Neuronal stem cell (in vitro differentiated cells): ENCODE results near the gene CALML4.

ENCODE experiments used
- DNase-seq: peaks from one replicate; pipeline ENCODE4 v3.0.0-alpha.2; 2013; ENCODE audit warnings: low spot score
- H2AFZ ChIP-seq: one replicate; pipeline ENCODE4 v1.6.1; 2013; ENCODE audit warnings: mild to moderate bottlenecking, low read length, inconsistent platforms
- H2AK5ac ChIP-seq: 2 replicates; pipeline ENCODE4 v1.6.1; 2013; ENCODE audit warnings: low read depth, mild to moderate bottlenecking, inconsistent platforms, low read length, moderate library complexity, mixed read lengths
- H2BK120ac ChIP-seq: 2 replicates; pipeline ENCODE4 v1.6.1; 2013; ENCODE audit warnings: low read depth, mild to moderate bottlenecking, inconsistent platforms, low read length, moderate library complexity, mixed read lengths
- H2BK12ac ChIP-seq: one replicate; pipeline ENCODE4 v1.6.1; 2013; ENCODE audit warnings: low read length, inconsistent platforms
- H2BK15ac ChIP-seq: 2 replicates; pipeline ENCODE4 v1.6.1; 2013; ENCODE audit warnings: mild to moderate bottlenecking, low read length, inconsistent platforms, mixed read lengths
- H2BK5ac ChIP-seq: one replicate; pipeline ENCODE4 v1.6.1; 2013; ENCODE audit warnings: inconsistent platforms, mild to moderate bottlenecking, low read length, moderate library complexity
- H3K14ac ChIP-seq: one replicate; pipeline ENCODE4 v1.6.1; 2013; ENCODE audit warnings: low read length, inconsistent platforms
- H3K18ac ChIP-seq: 2 replicates; pipeline ENCODE4 v1.6.1; 2013; ENCODE audit warnings: low read length, inconsistent platforms
- H3K23ac ChIP-seq: 2 replicates; pipeline ENCODE4 v1.6.1; 2013; ENCODE audit warnings: low read depth, mild to moderate bottlenecking, mixed read lengths, low read length, inconsistent platforms; ENCODE audit not compliant: poor library complexity
- H3K27ac ChIP-seq: replicated peaks from 3 replicates; pipeline ENCODE4 v1.5.1; 2013; ENCODE audit warnings: low read length, inconsistent platforms
- H3K27me3 ChIP-seq, 3 experiments: 2 replicates each; pipeline ENCODE4 v1.6.1; 2013; ENCODE audit warnings: low read length in 3 of 3, mild to moderate bottlenecking in 2 of 3, inconsistent platforms in 1 of 3, low read depth in 1 of 3, mixed read lengths in 1 of 3, moderate library complexity in 1 of 3; ENCODE audit not compliant: control insufficient read depth in 3 of 3, insufficient read depth in 3 of 3
- H3K36me3 ChIP-seq, 2 donors: replicated peaks in 1 of 2; 2 replicates each; pipeline ENCODE4 v1.6.1; 2013; ENCODE audit warnings: low read length in 2 of 2; ENCODE audit not compliant: control insufficient read depth in 2 of 2, insufficient read depth in 2 of 2
- H3K4ac ChIP-seq: 2 replicates; pipeline ENCODE4 v1.6.1; 2013; ENCODE audit warnings: inconsistent platforms, mild to moderate bottlenecking, low read length, moderate library complexity
- H3K4me1 ChIP-seq, 2 donors: 1 replicate in 1 of 2; 2 replicates in 1 of 2; pipeline ENCODE4 v1.6.1; 2013; ENCODE audit warnings: low read length in 2 of 2, low read depth in 1 of 2; ENCODE audit not compliant: control insufficient read depth in 2 of 2, insufficient read depth in 1 of 2
- H3K4me2 ChIP-seq: one replicate; pipeline ENCODE4 v1.6.1; 2013; ENCODE audit warnings: mild to moderate bottlenecking, low read length, inconsistent platforms; ENCODE audit not compliant: insufficient read depth, poor library complexity, severe bottlenecking
- H3K4me3 ChIP-seq, 2 donors: 2 replicates each; pipeline ENCODE4 v1.5.1; 2013; ENCODE audit warnings: low read length in 2 of 2, mild to moderate bottlenecking in 2 of 2, inconsistent platforms in 1 of 2, moderate library complexity in 1 of 2
- H3K79me1 ChIP-seq: one replicate; pipeline ENCODE4 v1.6.1; 2013; ENCODE audit warnings: low read depth, mild to moderate bottlenecking, inconsistent platforms, low read length, moderate library complexity
- H3K9ac ChIP-seq: one replicate; pipeline ENCODE4 v1.6.1; 2013; ENCODE audit warnings: mild to moderate bottlenecking, low read depth, low read length, inconsistent platforms; ENCODE audit not compliant: poor library complexity
- H3K9me3 ChIP-seq, 2 donors: replicated peaks in 1 of 2; 2 replicates each; pipeline versions ENCODE3 to v1.6.1; 2013; ENCODE audit warnings: low read length in 2 of 2, mild to moderate bottlenecking in 2 of 2, inconsistent platforms in 1 of 2, low read depth in 1 of 2, mixed read lengths in 1 of 2, moderate library complexity in 1 of 2; ENCODE audit not compliant: control insufficient read depth in 2 of 2, insufficient read depth in 1 of 2
- H4K8ac ChIP-seq: one replicate; pipeline ENCODE4 v1.6.1; 2013; ENCODE audit warnings: low read depth, mild to moderate bottlenecking, inconsistent platforms, low read length, moderate library complexity
- H4K91ac ChIP-seq: one replicate; pipeline ENCODE4 v1.6.1; 2013; ENCODE audit warnings: low read length, low read depth, mild to moderate bottlenecking, inconsistent platforms; ENCODE audit not compliant: poor library complexity
- WGBS, 2 donors: extraction: QIAGEN DNeasy Blood & Tissue Kit; methylation state at CpG; one replicate each; pipeline ENCODE4 v1.1.7; 2013; ENCODE audit warnings: missing lambda C conversion rate in 2 of 2, mixed read lengths in 1 of 2; ENCODE audit not compliant: insufficient read length in 2 of 2, insufficient replicate concordance in 1 of 2; ENCODE audit errors: extremely low coverage in 2 of 2; 5-methylcytosine and 5-hydroxymethylcytosine counted together

The CALML4 gene

DNA sequence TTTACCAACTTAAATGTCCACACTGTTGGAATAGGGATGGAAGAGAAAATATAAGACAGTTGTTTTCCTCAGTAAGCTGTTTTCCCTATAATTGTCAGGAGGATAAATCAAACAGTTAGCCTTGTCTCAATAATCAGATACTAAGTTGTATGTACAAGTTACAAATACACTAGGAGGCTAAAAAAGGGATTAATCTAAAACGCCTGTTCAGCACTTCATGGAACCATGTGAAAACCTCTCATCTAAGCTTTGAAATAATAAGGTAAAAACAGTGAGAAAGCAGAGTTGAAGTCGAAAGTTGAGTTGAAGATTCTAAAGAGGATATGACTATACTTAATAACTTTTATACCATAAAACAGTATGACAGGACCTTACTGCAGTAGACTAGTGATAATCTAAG is 62.0 kb downstream of the CALML4 start:
- no peaks in the 10 kb centered on the region for H3K4me1 ChIP-seq
- no peak overlapping the region for H3K4me3 ChIP-seq
- H3K4ac ChIP-seq = no peak overlapping the region
- H3K27ac ChIP-seq = no peak overlapping the region
- no peak overlapping the region for H3K4me2 ChIP-seq
- no peak overlapping the region for H4K91ac ChIP-seq
- H3K9ac ChIP-seq = no peak overlapping the region
- no peak overlapping the region for H3K23ac ChIP-seq
- no peak overlapping the region for H4K8ac ChIP-seq
- no peak overlapping the region for H2BK15ac ChIP-seq
- H2AK5ac ChIP-seq = no peak overlapping the region
- no peak overlapping the region for H2AFZ ChIP-seq
- no peak overlapping the region for H3K18ac ChIP-seq
- H2BK120ac ChIP-seq = no peak overlapping the region
- H2BK12ac ChIP-seq = no peak overlapping the region
- H2BK5ac ChIP-seq = no peak overlapping the region
- no peak for DNase-seq
- H3K14ac ChIP-seq = no peak overlapping the region
- H3K36me3 ChIP-seq = peaks cover 1 to 64% of the 10 kb centered on the region in 2 donors
- no peaks in the 10 kb centered on the region for H3K79me1 ChIP-seq
- no peaks in the 10 kb centered on the region for H3K27me3 ChIP-seq
- WGBS, 2 donors = no CpG with 5 or more reads among the region's 2 CpGs
- H3K9me3 ChIP-seq = no peaks in the 10 kb centered on the region
